DOHH2 (cell line): ENCODE results near the gene HNRNPK.
A peak's percentile ranks its signal among the peaks of the same experiment; 100 is the strongest.

ENCODE experiments used
- H3F3A ChIP-seq: fragments of 200-600 bp; sonication (generic), shearing (Covaris generic); 2 replicates; pipeline ENCODE4 v1.6.0; 2016; ENCODE audit warnings: antibody characterized with exemption, mild to moderate bottlenecking; ENCODE audit not compliant: control insufficient read depth, insufficient read depth
- H3K27ac ChIP-seq: fragments of 200-600 bp; sonication (generic); 2 replicates; pipeline ENCODE4 v1.5.1; 2014; ENCODE audit warnings: low read depth, mild to moderate bottlenecking, low read length, moderate library complexity
- H3K27me3 ChIP-seq: fragments of 200-600 bp; sonication (generic); 2 replicates; pipeline ENCODE4 v1.6.1; 2014; ENCODE audit warnings: mild to moderate bottlenecking, low read length, mixed read lengths; ENCODE audit not compliant: control insufficient read depth
- H3K36me3 ChIP-seq: fragments of 200-600 bp; sonication (generic); 2 replicates; pipeline ENCODE4 v1.6.1; 2014; ENCODE audit warnings: mild to moderate bottlenecking, low read length, moderate library complexity, mixed read lengths; ENCODE audit not compliant: control insufficient read depth
- H3K4me1 ChIP-seq: fragments of 200-600 bp; sonication (generic); 2 replicates; pipeline ENCODE4 v1.6.1; 2014; ENCODE audit warnings: mild to moderate bottlenecking, low read length, mixed read lengths; ENCODE audit not compliant: control insufficient read depth
- H3K4me2 ChIP-seq: fragments of 200-600 bp; sonication (generic); 2 replicates; pipeline ENCODE4 v1.6.0; 2014; ENCODE audit warnings: mild to moderate bottlenecking, low read length, moderate library complexity
- H3K4me3 ChIP-seq: fragments of 200-600 bp; sonication (generic); 2 replicates; pipeline ENCODE4 v1.5.1; 2014; ENCODE audit warnings: mild to moderate bottlenecking, low read length, mixed read lengths
- H3K79me2 ChIP-seq: fragments of 200-600 bp; sonication (generic); 2 replicates; pipeline ENCODE4 v1.6.1; 2014; ENCODE audit warnings: mild to moderate bottlenecking, low read length, mixed read lengths; ENCODE audit not compliant: control insufficient read depth
- H3K9me2 ChIP-seq: fragments of 200-600 bp; sonication (generic); replicated peaks from 2 replicates; pipeline ENCODE4 v1.6.1; 2014; ENCODE audit warnings: mild to moderate bottlenecking, low read length, mixed read lengths; ENCODE audit not compliant: control insufficient read depth
- H3K9me3 ChIP-seq: fragments of 200-600 bp; sonication (generic); 2 replicates; pipeline ENCODE4 v1.6.1; 2014; ENCODE audit warnings: antibody characterized with exemption, low read length, mixed read lengths; ENCODE audit not compliant: control insufficient read depth, insufficient read depth
- H4K20me1 ChIP-seq: fragments of 200-600 bp; sonication (generic); 2 replicates; pipeline ENCODE4 v1.6.0; 2014; ENCODE audit warnings: low read depth, mild to moderate bottlenecking, antibody characterized with exemption, low read length, moderate library complexity; ENCODE audit not compliant: control insufficient read depth, insufficient read depth
- CTCF ChIP-seq: fragments of 200-600 bp; sonication (generic); IDR thresholded peaks from one replicate; pipeline ENCODE4 v1.5.1; 2014; ENCODE audit warnings: antibody characterized with exemption, mild to moderate bottlenecking, low read depth, low read length; ENCODE audit not compliant: poor library complexity, severe bottlenecking
- EZH2phosphoT487 ChIP-seq: fragments of 200-600 bp; sonication (generic); IDR thresholded peaks from 2 replicates; pipeline ENCODE4 v1.6.1; 2017; ENCODE audit warnings: borderline replicate concordance, mild to moderate bottlenecking, antibody characterized with exemption, low read length, moderate library complexity, mixed read lengths

The HNRNPK gene

GRCh38 chr9:83986195-83986594, 6.2 kb upstream of the HNRNPK start:
- Histone ChIP-seq H3K79me2 (peaks cover 97% of the 10 kb centered on the region), H3K27ac (peak overlapping the region; percentile 69), H3F3A (peaks cover 13% of the 10 kb centered on the region; the same call in 1 of the 2 replicates), H3K4me1 (peaks cover 65% of the 10 kb centered on the region), H3K4me3 (peak overlapping the region; percentile 56), H3K36me3 (peaks cover 64% of the 10 kb centered on the region), H3K9me2 (no peaks in the 10 kb centered on the region), H3K27me3 (no peaks in the 10 kb centered on the region), H3K4me2 (peak overlapping the region; percentile 67), H4K20me1 (peaks cover 23% of the 10 kb centered on the region), H3K9me3 (no peaks in the 10 kb centered on the region)
- TF ChIP-seq EZH2phosphoT487 (no peak), CTCF (no peak)

- Histone ChIP-seq H3K27me3 (no peaks in the 10 kb centered on the region), H3F3A (peaks cover 35% of the 10 kb centered on the region), H3K4me1 (peaks cover 63% of the 10 kb centered on the region), H4K20me1 (peaks cover 31% of the 10 kb centered on the region), H3K4me2 (peak overlapping the region; percentile 67), H3K9me3 (no peaks in the 10 kb centered on the region), H3K79me2 (peaks cover 98% of the 10 kb centered on the region), H3K9me2 (no peaks in the 10 kb centered on the region), H3K27ac (peak overlapping the region; percentile 92), H3K36me3 (peaks cover 69% of the 10 kb centered on the region), H3K4me3 (peak overlapping the region; percentile 98)
- TF ChIP-seq CTCF (no peak), EZH2phosphoT487 (no peak)
These were observed 1.3 kb upstream of the HNRNPK start for GRCh38 chr9:83981126-83981871.

GRCh38 chr9:83980395-83981125, 545 bp upstream of the HNRNPK start, which contains the start of gene RMI1:
RMI1 (plus strand) TSS chr9:83980805; CDS start chr9:84000987, 20,182 bp downstream.
- Histone ChIP-seq H3K9me2 (no peaks in the 10 kb centered on the region), H3K36me3 (peaks cover 76% of the 10 kb centered on the region), H3K4me2 (peak within 1 kb of the TSS; percentile 67), H3K4me3 (peak within 1 kb of the TSS; percentile 98), H3K4me1 (peaks cover 59% of the 10 kb centered on the region), H3F3A (peaks cover 37% of the 10 kb centered on the region), H3K79me2 (peaks cover 98% of the 10 kb centered on the region), H4K20me1 (peaks cover 38% of the 10 kb centered on the region), H3K27ac (peak within 1 kb of the TSS; percentile 92), H3K9me3 (no peaks in the 10 kb centered on the region), H3K27me3 (no peaks in the 10 kb centered on the region)
- TF ChIP-seq EZH2phosphoT487 (no peak), CTCF (peak; percentile 42)
